NCI-H510A treated with DMSO at 0.1 percent for 48 hours (cell line): ENCODE measurements around the gene NANOGP8.

Source experiments
- DNase-seq: peaks from one replicate; lab custom pipeline; 2025; lab: John Stamatoyannopoulos, UW

Gene NANOGP8

DNA sequence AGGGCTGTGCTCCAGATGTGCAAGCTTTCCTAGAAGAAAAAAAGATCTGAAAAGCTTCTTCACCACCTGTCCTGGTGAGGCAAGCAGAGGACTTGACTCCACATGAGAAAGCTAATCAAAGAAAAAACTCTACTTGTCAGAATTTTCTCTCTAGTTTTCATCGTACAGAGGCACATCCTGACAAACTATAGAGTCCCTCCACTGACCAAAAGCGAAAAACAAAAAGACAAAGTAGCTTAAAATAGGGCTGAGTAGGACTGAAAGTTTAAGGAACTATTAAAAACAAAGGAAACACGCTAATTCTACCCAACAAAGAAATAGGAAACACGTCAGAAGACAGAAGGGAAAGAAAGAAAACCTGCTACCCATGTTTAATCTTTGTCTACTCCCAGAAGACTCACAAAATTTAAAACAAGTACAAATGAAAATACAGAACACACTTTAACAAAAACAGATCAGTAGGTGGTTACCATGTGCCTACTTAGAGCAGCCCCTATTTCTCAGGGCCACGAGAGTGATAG lies 26.5 kb downstream of the NANOGP8 start:
- no peak for DNase-seq

DNA sequence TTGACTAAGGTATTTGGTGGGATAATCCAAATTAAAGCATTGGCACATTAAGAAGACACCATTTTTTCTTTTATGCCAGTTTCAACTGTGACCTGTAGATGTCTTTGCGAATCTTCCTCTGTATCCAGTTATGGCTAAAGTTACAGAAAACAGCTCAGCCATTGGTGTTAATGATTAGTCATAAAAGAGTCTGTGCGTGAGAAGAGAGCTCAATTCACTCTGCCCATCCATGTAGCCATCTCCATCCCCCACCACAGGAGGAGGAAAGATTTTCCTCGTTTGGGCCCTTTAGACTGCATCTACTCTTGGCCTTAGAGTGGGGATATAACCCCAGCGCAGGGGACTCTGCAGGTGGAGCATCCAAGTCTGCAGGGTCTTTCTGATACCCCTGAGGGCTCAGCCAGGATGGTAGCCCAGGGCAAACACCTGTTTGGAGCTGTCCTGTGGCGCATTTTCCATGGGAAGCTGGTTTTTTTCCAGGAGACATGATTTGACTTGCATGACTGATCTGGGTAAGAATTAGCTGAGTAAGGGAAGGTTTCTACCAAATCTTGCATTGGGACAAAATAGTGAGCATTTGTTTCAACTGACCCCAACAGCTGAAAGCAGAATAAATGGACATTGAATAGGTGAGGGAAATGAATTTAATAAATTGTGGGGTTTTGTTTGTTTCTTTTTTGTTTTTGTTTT lies 29.5 kb downstream of the NANOGP8 start:
- DNase-seq = no peak

DNA sequence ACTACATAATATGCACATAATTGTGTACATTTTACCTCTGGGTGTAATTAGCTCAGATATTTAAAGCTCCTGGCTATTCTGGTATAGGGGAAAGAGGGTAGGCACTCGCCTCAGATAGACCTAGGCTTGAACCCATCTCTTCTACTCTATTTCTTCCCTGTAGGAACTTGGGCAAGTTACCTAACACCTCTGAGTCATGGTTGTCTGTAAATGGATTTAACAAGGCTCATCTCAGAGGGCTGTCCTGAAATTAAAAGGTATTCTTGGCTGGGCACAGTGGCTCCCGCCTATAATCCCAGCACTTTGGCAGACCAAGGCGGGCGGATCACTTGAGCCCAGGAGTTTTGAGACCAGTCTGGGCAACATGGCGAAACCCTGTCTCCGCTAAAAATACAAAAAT lies 30.7 kb downstream of the NANOGP8 start:
- DNase-seq = no peak

DNA sequence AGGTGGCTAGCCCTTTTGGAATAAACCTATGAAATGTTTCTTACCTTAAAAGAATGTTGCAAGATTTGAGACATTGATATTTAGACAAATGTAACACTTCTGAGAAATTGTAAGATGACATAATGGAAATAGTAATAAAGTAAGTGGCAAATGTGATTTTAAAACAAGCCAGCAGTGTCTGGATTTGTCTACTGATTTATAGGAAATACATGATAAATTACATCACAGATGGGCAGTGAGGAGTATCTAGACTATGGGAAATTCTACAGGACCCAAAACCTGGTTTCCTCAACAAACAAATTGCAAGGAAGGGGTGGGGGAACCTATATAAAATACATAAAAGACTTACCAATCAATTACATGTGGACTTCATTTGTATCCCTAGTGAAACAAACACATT lies 37.1 kb downstream of the NANOGP8 start:
- DNase-seq = no peak

GRCh38 chr15:35047528-35047927 lies 37.6 kb downstream of the NANOGP8 start:
- DNase-seq = no peak

GRCh38 chr15:35043373-35044095 lies 41.6 kb downstream of the NANOGP8 start:
- no peak for DNase-seq

- no peak for DNase-seq
These were observed 44.5 kb downstream of the NANOGP8 start for GRCh38 chr15:35040339-35041255.

DNA sequence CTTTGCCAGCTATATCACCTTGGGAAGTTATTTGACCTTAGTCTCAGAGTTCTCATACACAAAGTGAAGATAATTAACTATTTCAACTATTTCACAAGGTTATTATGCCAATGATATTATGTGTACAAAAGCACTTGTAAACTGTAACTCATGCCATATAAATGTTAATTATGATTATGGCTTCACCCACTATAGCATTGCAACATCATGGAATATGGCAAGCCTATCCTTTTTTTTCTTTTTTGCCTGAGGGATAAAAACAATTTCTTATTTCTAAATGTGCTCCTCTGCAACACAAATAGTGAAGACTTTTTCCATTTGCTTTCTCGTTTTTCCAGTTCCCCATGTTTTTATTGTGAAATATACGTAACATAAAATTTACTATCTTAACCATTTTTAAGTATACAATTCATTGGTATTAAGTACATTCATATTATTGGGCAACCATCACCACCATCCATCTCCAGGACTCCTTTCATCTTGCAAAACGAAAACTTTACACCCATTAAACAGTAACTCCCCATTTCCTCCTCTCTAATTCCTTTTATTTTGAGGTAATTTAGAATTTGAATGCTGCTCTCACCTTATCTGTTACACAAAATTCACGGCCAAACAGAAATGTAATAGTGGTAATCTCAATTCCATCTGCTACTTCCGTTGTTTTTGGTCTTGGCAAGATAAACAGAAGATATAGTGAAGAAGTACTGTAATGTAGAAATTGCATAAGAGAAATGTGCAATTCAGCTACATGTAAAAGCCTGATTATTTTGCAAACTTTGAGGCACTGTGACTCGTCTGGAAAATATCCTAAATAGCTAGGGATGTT lies 46.3 kb downstream of the NANOGP8 start:
- DNase-seq = no peak
